SU-DHL-6 (cell line): ENCODE measurements around the gene MTRF1.
"Not testable (repeated sequence)": the region's sequence is repeated elsewhere in the genome, so short reads cannot be mapped to it uniquely, and the experiment has no call there.

Source experiments
- H2AFZ ChIP-seq: fragments of 200-600 bp; sonication (generic); 2 replicates; pipeline ENCODE4 v1.6.1; 2014; ENCODE audit warnings: low read depth, mild to moderate bottlenecking, moderate library complexity, mixed read lengths, antibody characterized with exemption, low read length; ENCODE audit not compliant: severe bottlenecking
- H3F3A ChIP-seq: fragments of 200-600 bp; shearing (Covaris generic); 2 replicates; pipeline ENCODE4 v1.6.0; 2016; ENCODE audit warnings: antibody characterized with exemption, mild to moderate bottlenecking; ENCODE audit not compliant: insufficient read depth
- H3K27ac ChIP-seq: fragments of 200-600 bp; sonication (generic); 2 replicates; pipeline ENCODE4 v1.5.1; 2016; ENCODE audit warnings: low read depth, mild to moderate bottlenecking, low read length, moderate library complexity, mixed read lengths
- H3K27me3 ChIP-seq: fragments of 200-600 bp; sonication (generic), shearing (Covaris generic); 2 replicates; pipeline ENCODE4 v1.6.0; 2014; ENCODE audit warnings: mild to moderate bottlenecking, low read length
- H3K36me3 ChIP-seq: fragments of 200-600 bp; sonication (generic); 2 replicates; pipeline ENCODE4 v1.6.1; 2014; ENCODE audit warnings: mild to moderate bottlenecking, low read length, mixed read lengths
- H3K4me2 ChIP-seq: fragments of 300-600, 200-600 bp; shearing (Covaris generic), sonication (generic); 2 replicates; pipeline ENCODE4 v1.6.0; 2014; ENCODE audit warnings: low read length, low read depth, mild to moderate bottlenecking; ENCODE audit not compliant: poor library complexity, severe bottlenecking
- H3K4me3 ChIP-seq: fragments of 200-600 bp; sonication (generic); 2 replicates; pipeline ENCODE4 v1.5.1; 2014; ENCODE audit warnings: antibody characterized with exemption, low read length, mild to moderate bottlenecking, mixed read lengths; ENCODE audit not compliant: insufficient read depth, poor library complexity, severe bottlenecking
- H3K79me2 ChIP-seq: fragments of 200-600 bp; sonication (generic); 2 replicates; pipeline ENCODE4 v1.6.1; 2014; ENCODE audit warnings: mild to moderate bottlenecking, low read length, moderate library complexity; ENCODE audit not compliant: insufficient read depth
- H3K9ac ChIP-seq: fragments of 200-600 bp; sonication (generic); 2 replicates; pipeline ENCODE4 v1.7.0; 2014; ENCODE audit warnings: mild to moderate bottlenecking, low read length
- H3K9me2 ChIP-seq: fragments of 200-600 bp; sonication (generic); replicated peaks from 2 replicates; pipeline ENCODE4 v1.6.1; 2014; ENCODE audit warnings: low read length; ENCODE audit not compliant: insufficient read depth
- H3K9me3 ChIP-seq: fragments of 200-600 bp; sonication (generic); 2 replicates; pipeline ENCODE4 v1.6.1; 2014; ENCODE audit warnings: low read length, mixed read lengths; ENCODE audit not compliant: insufficient read depth
- H4K20me1 ChIP-seq: fragments of 200-600 bp; sonication (generic); 2 replicates; pipeline ENCODE4 v1.6.1; 2014; ENCODE audit warnings: low read depth, mild to moderate bottlenecking, antibody characterized with exemption, low read length, moderate library complexity, mixed read lengths
- EZH2phosphoT487 ChIP-seq: fragments of 200-600 bp; sonication (generic), shearing (Covaris generic); conservative IDR thresholded peaks from 2 replicates; pipeline ENCODE4 v1.6.1; 2018; ENCODE audit warnings: mild to moderate bottlenecking, antibody characterized with exemption, low read length, moderate library complexity, mixed read lengths
- TF ChIP-seq, protein P1 (sequence below): fragments of 200-600 bp; sonication (generic); IDR thresholded peaks from one replicate; pipeline ENCODE4 v1.5.1; 2017; ENCODE audit warnings: antibody characterized with exemption, mild to moderate bottlenecking, low read length, moderate library complexity; ENCODE audit not compliant: insufficient read depth, poor library complexity, severe bottlenecking

MTRF1 gene

DNA sequence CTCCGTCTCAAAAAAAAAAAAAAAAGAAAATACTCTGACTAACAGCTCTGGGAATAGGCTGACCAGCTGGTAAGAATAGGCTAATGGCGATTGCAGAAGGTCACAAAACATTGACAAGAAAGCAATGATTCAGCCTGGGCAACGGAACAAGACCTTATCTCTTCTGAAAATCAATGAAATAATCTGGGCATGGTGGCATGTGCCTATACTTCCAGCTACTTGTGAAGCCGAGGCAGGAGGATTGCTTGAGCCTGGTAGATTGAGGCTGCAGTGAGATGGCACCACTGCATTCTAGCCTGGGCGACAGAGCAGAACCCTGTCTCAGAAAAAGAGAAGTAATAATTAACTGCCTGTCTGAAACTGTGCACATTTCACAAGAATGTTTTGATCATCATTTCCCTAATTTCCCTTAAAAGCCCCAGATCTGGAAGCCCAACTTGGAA is 18.8 kb upstream of the MTRF1 start:
- Histone ChIP-seq H3K4me2 (no peak overlapping the region), H3K9me2 (no peaks in the 10 kb centered on the region), H4K20me1 (no peaks in the 10 kb centered on the region), H3K79me2 (no peaks in the 10 kb centered on the region), H2AFZ (no peak overlapping the region), H3K27me3 (no peaks in the 10 kb centered on the region), H3K4me3 (no peak overlapping the region), H3F3A (no peaks in the 10 kb centered on the region), H3K27ac (no peak overlapping the region), H3K9ac (no peak overlapping the region), H3K36me3 (no peaks in the 10 kb centered on the region), H3K9me3 (no peaks in the 10 kb centered on the region)
- TF ChIP-seq EZH2phosphoT487 = no peak
- TF ChIP-seq, protein P1, sequence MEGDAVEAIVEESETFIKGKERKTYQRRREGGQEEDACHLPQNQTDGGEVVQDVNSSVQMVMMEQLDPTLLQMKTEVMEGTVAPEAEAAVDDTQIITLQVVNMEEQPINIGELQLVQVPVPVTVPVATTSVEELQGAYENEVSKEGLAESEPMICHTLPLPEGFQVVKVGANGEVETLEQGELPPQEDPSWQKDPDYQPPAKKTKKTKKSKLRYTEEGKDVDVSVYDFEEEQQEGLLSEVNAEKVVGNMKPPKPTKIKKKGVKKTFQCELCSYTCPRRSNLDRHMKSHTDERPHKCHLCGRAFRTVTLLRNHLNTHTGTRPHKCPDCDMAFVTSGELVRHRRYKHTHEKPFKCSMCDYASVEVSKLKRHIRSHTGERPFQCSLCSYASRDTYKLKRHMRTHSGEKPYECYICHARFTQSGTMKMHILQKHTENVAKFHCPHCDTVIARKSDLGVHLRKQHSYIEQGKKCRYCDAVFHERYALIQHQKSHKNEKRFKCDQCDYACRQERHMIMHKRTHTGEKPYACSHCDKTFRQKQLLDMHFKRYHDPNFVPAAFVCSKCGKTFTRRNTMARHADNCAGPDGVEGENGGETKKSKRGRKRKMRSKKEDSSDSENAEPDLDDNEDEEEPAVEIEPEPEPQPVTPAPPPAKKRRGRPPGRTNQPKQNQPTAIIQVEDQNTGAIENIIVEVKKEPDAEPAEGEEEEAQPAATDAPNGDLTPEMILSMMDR = no peak

DNA sequence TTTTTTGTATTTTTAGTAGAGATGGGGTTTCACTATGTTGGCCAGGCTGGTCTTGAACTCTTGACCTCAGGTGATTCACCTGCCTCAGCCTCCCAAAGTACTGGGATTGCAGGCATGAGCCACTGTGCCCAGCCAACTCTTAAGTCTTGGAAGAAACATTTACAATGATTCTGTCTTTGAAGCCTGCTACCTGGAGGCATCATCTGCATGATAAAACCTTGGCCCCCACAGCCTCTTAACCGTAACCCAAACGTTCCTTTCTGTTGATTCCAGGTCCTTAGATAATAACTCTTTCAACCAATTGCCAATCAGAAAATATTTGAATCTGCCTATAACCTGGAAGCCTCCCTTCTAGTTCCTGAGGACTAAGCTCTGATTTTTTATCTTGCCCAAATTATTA is 15.8 kb upstream of the MTRF1 start:
- not testable (repeated sequence) for H3K27me3 ChIP-seq, H4K20me1 ChIP-seq

DNA sequence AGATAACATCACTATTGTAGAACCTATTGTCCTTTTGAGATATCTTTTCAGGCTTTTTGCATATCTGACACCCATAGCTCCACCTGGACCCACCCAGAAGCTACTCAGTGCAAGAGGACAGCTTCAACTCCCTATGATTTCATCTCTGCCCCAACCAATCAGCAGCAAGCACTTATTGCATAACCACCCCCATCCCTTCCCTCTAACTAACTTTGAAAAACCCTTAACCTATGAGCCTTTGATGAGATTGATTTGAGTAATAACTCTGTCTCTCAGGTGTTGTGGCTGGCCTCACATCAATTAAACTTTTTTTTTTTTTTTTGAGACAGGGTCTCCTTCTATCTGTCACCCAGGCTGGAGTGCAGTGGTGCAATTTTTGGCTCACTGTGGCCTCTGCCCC is 13.4 kb upstream of the MTRF1 start:
- Histone ChIP-seq H2AFZ (no peak overlapping the region), H3K9ac (no peak overlapping the region), H3K27me3 (no peaks in the 10 kb centered on the region), H3K36me3 (no peaks in the 10 kb centered on the region), H3K4me2 (no peak overlapping the region), H3K4me3 (no peak overlapping the region), H3K9me2 (no peaks in the 10 kb centered on the region), H3K9me3 (no peaks in the 10 kb centered on the region), H4K20me1 (no peaks in the 10 kb centered on the region), H3F3A (no peaks in the 10 kb centered on the region), H3K27ac (no peak overlapping the region), H3K79me2 (no peaks in the 10 kb centered on the region)
- TF ChIP-seq, protein P1 = no peak
- TF ChIP-seq EZH2phosphoT487 = no peak

More for the DNA sequence above, 15.8 kb upstream of the MTRF1 start:
- not testable (repeated sequence) for H3K9ac ChIP-seq, H3K4me2 ChIP-seq, H3K9me3 ChIP-seq, H3K9me2 ChIP-seq, H2AFZ ChIP-seq, H3K4me3 ChIP-seq, H3K27ac ChIP-seq, H3F3A ChIP-seq, H3K36me3 ChIP-seq, H3K79me2 ChIP-seq

DNA sequence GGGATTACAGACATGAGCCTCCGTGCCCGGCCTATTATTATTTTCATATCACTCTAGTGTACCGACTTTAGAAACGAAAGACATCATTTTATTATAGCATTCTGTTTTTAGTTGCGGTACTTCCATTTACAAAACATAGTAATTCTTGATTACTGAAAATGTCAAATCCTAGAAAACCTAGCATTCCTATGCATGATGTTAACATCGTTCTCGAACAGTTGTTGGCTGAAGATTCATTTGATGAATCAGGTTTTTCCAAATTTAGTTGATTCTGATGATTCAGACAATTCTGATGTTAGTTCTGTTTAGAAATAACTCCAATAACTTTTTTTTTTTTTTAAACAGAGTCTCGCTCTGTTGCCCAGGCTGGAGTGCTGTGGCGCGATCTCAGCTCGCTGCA is 11.5 kb upstream of the MTRF1 start:
- Histone ChIP-seq H3K4me3 (no peak overlapping the region), H3K27ac (no peak overlapping the region), H3K9ac (no peak overlapping the region), H3K79me2 (no peaks in the 10 kb centered on the region), H3K4me2 (no peak overlapping the region), H3K27me3 (no peaks in the 10 kb centered on the region), H3F3A (peaks cover 5% of the 10 kb centered on the region; the same call in 1 of the 2 replicates), H3K9me2 (no peaks in the 10 kb centered on the region), H3K36me3 (peaks cover 6% of the 10 kb centered on the region; the same call in 1 of the 2 replicates), H4K20me1 (no peaks in the 10 kb centered on the region), H3K9me3 (peaks cover 7% of the 10 kb centered on the region; the same call in 1 of the 2 replicates), H2AFZ (no peak overlapping the region)
- no peak for TF ChIP-seq EZH2phosphoT487
- TF ChIP-seq, protein P1 = no peak
